ENCODE data around the gene GOLM1. TPM values are rescaled to one million over a fixed set of nuclear protein-coding genes. Genes with fewer than 3 reads are reported as not detected.

The GOLM1 gene
- total RNA-seq, 2 experiments from 2014 or later = 2.7 TPM

GRCh38 chr9:86099701-86100364, 475 bp upstream of the GOLM1 start:
- H3K4me3 Mint-ChIP-seq = peak overlapping the region; percentile 70
- no peak for ATAC-seq
- H3K27me3 Mint-ChIP-seq = peaks cover 43% of the 10 kb centered on the region
- peak; percentile 46 for DNase-seq
- H3K9me3 Mint-ChIP-seq = no peaks in the 10 kb centered on the region
- H3K36me3 Mint-ChIP-seq (ENCODE audit: low read depth) = no peaks in the 10 kb centered on the region
- ChIA-PET POLR2A (interaction anchor here (0.7 kb wide), 1 partner anchor 26 kb away, joined by 3 read pairs; no protein-coding TSS in a partner anchor), CTCF (interaction anchor here (1.7 kb wide), 1 partner anchor 100 kb away, joined by 3 read pairs; no protein-coding TSS in a partner anchor)
- peaks cover 4% of the 10 kb centered on the region for H3K4me1 Mint-ChIP-seq (ENCODE audit: low read depth)
- intact Hi-C loops (cut with micrococcal nuclease) = no loop called here
- TF ChIP-seq CTCF (IDR thresholded peaks at IDR 0.05) = no peak
- H3K27ac Mint-ChIP-seq = no peak overlapping the region

DNA sequence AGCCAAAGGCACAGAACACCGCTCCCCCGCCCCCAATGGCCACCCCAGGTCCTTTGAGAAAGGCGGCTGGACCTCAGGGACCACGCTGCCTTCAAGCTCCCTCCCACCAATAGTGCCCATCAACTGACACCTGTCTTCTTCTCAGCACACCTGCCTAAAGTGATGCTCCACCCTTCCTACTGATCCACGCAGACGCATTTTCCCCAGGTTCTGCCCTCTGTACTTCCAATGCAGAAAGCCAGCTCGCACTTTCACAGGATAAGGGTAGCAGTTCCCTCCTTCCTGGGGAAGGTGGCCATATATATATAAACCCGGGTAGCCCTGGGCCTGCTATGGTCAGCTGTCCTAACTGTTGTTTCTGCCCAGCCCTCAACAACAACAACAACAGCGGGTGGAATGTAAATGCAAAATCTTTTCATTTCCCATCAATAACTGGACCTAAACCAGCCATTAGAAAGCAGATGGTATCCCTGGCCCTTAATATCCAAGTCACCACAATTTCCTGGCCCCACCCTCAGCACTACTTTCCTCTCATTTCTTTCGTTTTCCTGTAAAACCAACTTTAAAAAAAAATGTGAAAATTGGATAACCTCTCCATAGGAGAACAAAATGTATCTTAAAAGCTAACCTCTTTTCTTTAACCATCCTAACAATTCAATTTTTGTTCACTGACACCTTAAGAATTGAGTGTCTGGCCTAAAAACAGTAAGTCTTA, 1.7 kb downstream of the GOLM1 start:
- ChIA-PET CTCF (interaction anchor here (1.1 kb wide), 1 partner anchor 16 kb away, joined by 3 read pairs; no protein-coding TSS in a partner anchor), POLR2A (no interaction called here)
- ATAC-seq (no peak), DNase-seq (no peak)
- no peaks in the 10 kb centered on the region for H3K9me3 Mint-ChIP-seq
- H3K27ac Mint-ChIP-seq = no peak overlapping the region
- intact Hi-C loops (cut with micrococcal nuclease) = no loop called here
- no peak for TF ChIP-seq CTCF (IDR thresholded peaks at IDR 0.05)
- H3K4me1 Mint-ChIP-seq (ENCODE audit: low read depth) = peaks cover 4% of the 10 kb centered on the region
- no peak overlapping the region for H3K4me3 Mint-ChIP-seq
- peaks cover 36% of the 10 kb centered on the region for H3K27me3 Mint-ChIP-seq
- H3K36me3 Mint-ChIP-seq (ENCODE audit: low read depth) = no peaks in the 10 kb centered on the region

DNA sequence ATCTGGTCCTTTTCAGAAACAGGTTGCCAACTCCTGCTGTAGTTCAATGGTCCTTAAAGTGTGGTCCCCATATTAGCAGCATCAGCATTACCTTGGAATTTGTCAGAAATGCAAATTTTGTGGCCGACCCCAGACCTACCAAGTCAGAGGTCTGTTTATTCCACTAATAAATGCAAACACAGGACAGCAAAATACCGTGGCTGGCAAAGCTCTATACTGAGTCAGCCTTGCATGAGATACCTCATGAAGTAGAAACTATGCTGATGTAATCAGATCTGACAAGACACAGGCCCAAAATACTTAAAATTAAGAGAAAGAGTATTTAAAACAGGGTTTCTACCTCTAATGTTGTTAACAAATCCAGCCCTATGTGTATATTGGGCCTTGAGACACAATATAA, 3.0 kb downstream of the GOLM1 start:
- no peak for DNase-seq
- TF ChIP-seq CTCF (IDR thresholded peaks at IDR 0.05) = no peak
- intact Hi-C loops (cut with micrococcal nuclease) = no loop called here
- ChIA-PET CTCF (no interaction called here), POLR2A (no interaction called here)
- peaks cover 31% of the 10 kb centered on the region for H3K27me3 Mint-ChIP-seq
- H3K27ac Mint-ChIP-seq = no peak overlapping the region
- no peak overlapping the region for H3K4me3 Mint-ChIP-seq
- H3K4me1 Mint-ChIP-seq (ENCODE audit: low read depth) = peaks cover 4% of the 10 kb centered on the region
- no peak for ATAC-seq
- no peaks in the 10 kb centered on the region for H3K9me3 Mint-ChIP-seq
- H3K36me3 Mint-ChIP-seq (ENCODE audit: low read depth) = no peaks in the 10 kb centered on the region

DNA sequence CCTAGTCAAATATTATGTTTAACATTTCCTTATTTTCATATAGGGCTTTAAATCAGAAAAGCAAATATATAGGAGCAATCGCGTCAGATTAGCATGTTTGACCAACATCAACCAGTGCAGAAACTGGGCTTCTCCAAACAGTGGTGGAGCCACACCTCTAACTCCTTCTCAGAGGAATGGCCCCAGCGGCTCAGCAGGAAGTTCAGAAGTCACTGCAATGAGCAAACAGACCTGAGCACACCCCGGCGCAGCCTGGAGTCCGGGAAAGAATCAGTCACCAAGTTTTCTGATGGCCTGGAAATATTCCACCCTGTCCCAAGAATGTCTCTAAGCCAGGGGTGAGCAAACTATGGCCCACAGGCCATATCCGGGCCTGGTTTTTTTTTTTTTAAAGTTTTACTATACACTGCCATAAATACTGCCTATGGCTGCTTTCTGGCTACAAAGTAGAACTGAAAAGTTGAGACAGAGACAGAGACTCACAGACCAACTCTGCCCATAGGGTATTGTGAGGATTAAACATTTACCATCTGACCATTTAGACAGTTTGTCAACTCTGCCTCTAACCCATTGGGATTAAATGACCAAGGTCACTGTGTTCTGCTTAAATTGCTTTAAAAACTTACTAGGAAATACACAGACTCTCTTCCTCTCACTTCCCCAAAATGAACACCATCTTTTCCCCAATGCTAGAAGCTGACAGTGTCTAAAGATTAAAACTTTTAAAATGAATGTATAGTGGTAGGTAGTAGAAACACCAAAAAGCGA, 5.4 kb downstream of the GOLM1 start:
- no peak for TF ChIP-seq CTCF (IDR thresholded peaks at IDR 0.05)
- H3K9me3 Mint-ChIP-seq = no peaks in the 10 kb centered on the region
- ATAC-seq (no peak), DNase-seq (no peak)
- H3K36me3 Mint-ChIP-seq (ENCODE audit: low read depth) = no peaks in the 10 kb centered on the region
- H3K4me1 Mint-ChIP-seq (ENCODE audit: low read depth) = no peaks in the 10 kb centered on the region
- CTCF ChIA-PET = no interaction called here
- intact Hi-C loops (cut with micrococcal nuclease) = no loop called here
- no peak overlapping the region for H3K4me3 Mint-ChIP-seq
- peaks cover 20% of the 10 kb centered on the region for H3K27me3 Mint-ChIP-seq
- no peak overlapping the region for H3K27ac Mint-ChIP-seq
- POLR2A ChIA-PET = no interaction called here

DNA sequence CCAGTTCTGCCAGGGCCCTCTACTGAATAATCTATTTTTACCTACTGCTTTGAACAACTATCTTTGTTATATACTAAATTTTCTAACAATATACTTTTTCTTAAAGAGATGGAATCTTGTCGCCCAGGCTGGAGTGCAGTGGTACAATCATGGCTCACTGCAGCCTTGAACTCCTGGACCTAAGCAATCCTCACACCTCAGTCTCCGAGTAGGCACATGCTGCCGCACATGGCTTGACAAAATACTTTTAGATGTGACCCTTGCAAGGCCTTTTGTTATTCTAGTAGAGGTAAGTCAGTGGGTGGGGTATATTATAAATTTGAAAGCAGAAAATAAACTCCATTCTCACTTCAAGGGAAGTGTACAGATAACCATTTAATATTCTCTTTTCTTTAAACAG, 7.9 kb downstream of the GOLM1 start:
- Mint-ChIP-seq H3K4me3 (no peak overlapping the region), H3K27me3 (peaks cover 14% of the 10 kb centered on the region), H3K9me3 (no peaks in the 10 kb centered on the region), H3K27ac (no peak overlapping the region), H3K36me3 (ENCODE audit: low read depth) (no peaks in the 10 kb centered on the region), H3K4me1 (ENCODE audit: low read depth) (no peaks in the 10 kb centered on the region)
- POLR2A ChIA-PET = no interaction called here
- intact Hi-C loops (cut with micrococcal nuclease) = no loop called here
- no peak for TF ChIP-seq CTCF (IDR thresholded peaks at IDR 0.05)
- CTCF ChIA-PET = no interaction called here
- no peak for DNase-seq
- ATAC-seq = no peak
